HG03280 (cell line): Measurements from ENCODE around the gene SCAP.

Experiments used
- ATAC-seq: cut with Tn5 transposase; IDR thresholded peaks from one replicate; pipeline ENCODE4 v1.9.1; 2021; ENCODE audit warnings: mild to moderate bottlenecking, moderate library complexity; ENCODE audit not compliant: unreplicated experiment

Gene SCAP

GRCh38 chr3:47414666-47415587 is 60.8 kb downstream of the SCAP start:
- ATAC-seq: no peak

GRCh38 chr3:47414161-47414564 is 61.6 kb downstream of the SCAP start:
- no peak for ATAC-seq

GRCh38 chr3:47413751-47414150 is 62.0 kb downstream of the SCAP start:
- ATAC-seq: no peak

- ATAC-seq: no peak
Observed at GRCh38 chr3:47412842-47413520, 62.8 kb downstream of the SCAP start.

GRCh38 chr3:47412453-47412756 is 63.3 kb downstream of the SCAP start:
- no peak for ATAC-seq

GRCh38 chr3:47411696-47412452 is 63.9 kb downstream of the SCAP start:
- no peak for ATAC-seq

GRCh38 chr3:47410801-47411646 is 64.7 kb downstream of the SCAP start:
- no peak for ATAC-seq

GRCh38 chr3:47410417-47410720 is 65.4 kb downstream of the SCAP start:
- no peak for ATAC-seq

GRCh38 chr3:47409688-47410416 is 65.9 kb downstream of the SCAP start:
- ATAC-seq: no peak

GRCh38 chr3:47409284-47409683 is 66.5 kb downstream of the SCAP start:
- no peak for ATAC-seq

GRCh38 chr3:47408839-47409229 is 66.9 kb downstream of the SCAP start:
- no peak for ATAC-seq

- ATAC-seq: no peak
Observed at GRCh38 chr3:47407896-47408838, 67.6 kb downstream of the SCAP start.

GRCh38 chr3:47407237-47407636 is 68.5 kb downstream of the SCAP start:
- no peak for ATAC-seq

GRCh38 chr3:47406762-47407149 is 69.0 kb downstream of the SCAP start:
- no peak for ATAC-seq

GRCh38 chr3:47405820-47406761 is 69.7 kb downstream of the SCAP start:
- no peak for ATAC-seq

- no peak for ATAC-seq
Observed at GRCh38 chr3:47404955-47405790, 70.6 kb downstream of the SCAP start.

GRCh38 chr3:47404431-47404876 is 71.3 kb downstream of the SCAP start:
- ATAC-seq: no peak
